Panc1 (cell line): ENCODE measurements around the gene PDCL2.

ENCODE experiments used
- CTCF ChIP-seq: fragments of 450-650 bp; IDR thresholded peaks from 2 replicates; pipeline ENCODE4 v1.5.1; 2017; ENCODE audit warnings: mild to moderate bottlenecking
- POLR2AphosphoS5 ChIP-seq: IDR thresholded peaks from 2 replicates; pipeline ENCODE4 v1.6.1; 2012; ENCODE audit warnings: mild to moderate bottlenecking, low read depth, low read length, moderate library complexity

DNA sequence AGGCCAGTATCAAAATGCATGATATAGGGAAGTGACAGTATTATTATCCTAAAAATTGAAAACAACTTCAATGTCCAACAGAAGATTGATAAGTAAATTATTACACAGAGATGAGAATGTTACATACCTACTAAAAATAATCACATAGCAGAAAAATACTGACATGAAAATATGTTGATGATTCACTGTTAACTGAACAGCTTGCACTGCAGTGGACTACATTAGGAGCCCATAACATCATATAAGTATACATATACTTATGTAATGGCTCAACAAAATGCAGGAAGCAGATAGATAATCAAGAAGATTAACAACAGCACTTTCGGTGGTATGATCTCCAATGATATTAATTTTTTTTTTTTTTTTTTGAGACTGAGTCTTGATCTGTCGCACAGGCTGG lies 52.4 kb downstream of the PDCL2 start:
- TF ChIP-seq CTCF (no peak), POLR2AphosphoS5 (no peak)
